Fibroblast of villous mesenchyme (primary cell): ENCODE data around the gene TMPRSS2. TPM values are rescaled to one million over a fixed set of nuclear protein-coding genes. Genes with fewer than 3 reads are reported as not detected.
"Not testable (repeated sequence)": the region's sequence is repeated elsewhere in the genome, so short reads cannot be mapped to it uniquely, and the experiment has no call there.

Experiments
- DNase-seq: peaks from one replicate; pipeline ENCODE4 v3.0.0-alpha.2; 2010; ENCODE audit warnings: low read depth
- H3K4me3 ChIP-seq: 2 replicates; pipeline ENCODE4 v1.5.1; 2011; ENCODE audit warnings: low read depth, mild to moderate bottlenecking, low read length
- CTCF ChIP-seq: IDR thresholded peaks from 2 replicates; pipeline ENCODE4 v1.5.1; 2012; ENCODE audit warnings: low read depth, mild to moderate bottlenecking, low read length; ENCODE audit not compliant: insufficient read depth
- total RNA-seq: library from RNA; depleted of rRNA; stranded (reverse); fragments of >200 nt; gene quantifications from 2 replicates; pipeline ENCODE4 v1.2.3, GENCODE V29; 2012

TMPRSS2 gene
- total RNA-seq, 1 donor = not detected

- TF ChIP-seq CTCF = no peak
- no peak overlapping the region for H3K4me3 ChIP-seq
- no peak for DNase-seq
These were observed 78.7 kb downstream of the TMPRSS2 start for GRCh38 chr21:41429305-41429704.

GRCh38 chr21:41428847-41429246 lies 79.1 kb downstream of the TMPRSS2 start:
- no peak for TF ChIP-seq CTCF
- DNase-seq = no peak
- no peak overlapping the region for H3K4me3 ChIP-seq

GRCh38 chr21:41428311-41428710 lies 79.6 kb downstream of the TMPRSS2 start:
- no peak overlapping the region for H3K4me3 ChIP-seq
- DNase-seq = no peak
- TF ChIP-seq CTCF = no peak

- no peak for DNase-seq
- no peak for TF ChIP-seq CTCF
- H3K4me3 ChIP-seq = no peak overlapping the region
These were observed 80.4 kb downstream of the TMPRSS2 start for GRCh38 chr21:41427556-41427955.

GRCh38 chr21:41426676-41427404 lies 81.1 kb downstream of the TMPRSS2 start:
- peak overlapping the region; percentile 64 for H3K4me3 ChIP-seq
- DNase-seq = no peak
- TF ChIP-seq CTCF = no peak

GRCh38 chr21:41425954-41426675 lies 81.8 kb downstream of the TMPRSS2 start, which contains the start of gene MX1:
MX1 (plus strand) TSS chr21:41426239; CDS start chr21:41432071, 5,832 bp downstream.
- TF ChIP-seq CTCF = no peak
- DNase-seq = peak; percentile 65
- H3K4me3 ChIP-seq = peak within 1 kb of the TSS; percentile 64

- H3K4me3 ChIP-seq = peak overlapping the region; percentile 64
- TF ChIP-seq CTCF = no peak
- DNase-seq = no peak
These were observed 82.4 kb downstream of the TMPRSS2 start for GRCh38 chr21:41425588-41425953.

- DNase-seq = not testable (repeated sequence)
These were observed 84.7 kb downstream of the TMPRSS2 start for GRCh38 chr21:41423305-41423636.

More at GRCh38 chr21:41423305-41423636, 84.7 kb downstream of the TMPRSS2 start:
- not testable (repeated sequence) for H3K4me3 ChIP-seq
